ENCODE results near the gene MCUB.

GRCh38 chr4:109728385-109728784 lies 168.3 kb downstream of the MCUB start:
- TF ChIP-seq CTCF (IDR thresholded peaks at IDR 0.05) = no peak
- no peak for TF ChIP-seq POLR2AphosphoS5 (IDR thresholded peaks at IDR 0.05)

Data from prostate gland (tissue), 2 donors.